Cerebellar nuclear complex (tissue), 1 donor: Measurements from ENCODE around the gene SGMS1.
"Not testable (repeated sequence)": the region's sequence is repeated elsewhere in the genome, so short reads cannot be mapped to it uniquely, and the experiment has no call there.

Experiments
- DNase-seq, 2 experiments: peaks; one replicate each; lab custom pipeline; 2025; lab: John Stamatoyannopoulos, UW

The SGMS1 gene

DNA sequence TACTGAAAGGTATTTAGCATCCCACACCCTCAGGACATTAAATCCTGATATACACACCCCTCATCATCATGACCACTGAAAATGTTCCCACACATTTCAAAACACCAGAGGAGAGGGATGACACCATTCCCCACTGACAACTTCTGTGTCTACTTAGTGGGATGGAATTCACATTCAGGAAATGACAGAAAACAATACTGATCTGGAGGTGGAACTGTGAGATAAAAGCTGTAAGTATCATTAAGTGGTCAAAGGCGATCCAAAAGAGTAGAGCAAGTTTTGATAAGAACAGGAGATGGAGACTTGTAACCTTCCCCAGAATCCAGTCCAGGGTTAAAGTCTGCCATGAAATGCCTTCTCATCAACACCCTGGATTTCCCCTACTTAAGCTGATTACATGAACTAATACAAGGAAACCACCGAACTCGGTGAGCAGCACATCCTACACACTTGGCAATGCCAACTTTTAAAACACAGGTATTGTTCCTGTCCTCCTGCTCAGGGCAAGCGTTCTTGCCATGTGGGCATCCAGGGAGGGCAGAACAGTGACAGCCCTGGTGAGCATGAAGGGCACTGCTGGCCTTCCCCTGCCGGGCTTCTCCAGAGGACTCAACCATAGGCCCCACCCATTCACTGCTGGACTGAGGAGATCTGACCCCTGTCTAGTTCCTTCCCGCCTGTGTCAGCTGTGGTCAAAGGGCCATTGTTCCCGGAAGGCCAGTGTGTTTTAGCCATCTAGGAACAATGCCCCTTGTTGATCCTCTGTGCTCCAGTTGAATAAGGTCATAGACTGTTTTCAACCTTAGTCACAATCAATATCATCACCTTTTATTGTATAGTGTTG, 85.0 kb downstream of the SGMS1 start:
- no peak for DNase-seq

DNA sequence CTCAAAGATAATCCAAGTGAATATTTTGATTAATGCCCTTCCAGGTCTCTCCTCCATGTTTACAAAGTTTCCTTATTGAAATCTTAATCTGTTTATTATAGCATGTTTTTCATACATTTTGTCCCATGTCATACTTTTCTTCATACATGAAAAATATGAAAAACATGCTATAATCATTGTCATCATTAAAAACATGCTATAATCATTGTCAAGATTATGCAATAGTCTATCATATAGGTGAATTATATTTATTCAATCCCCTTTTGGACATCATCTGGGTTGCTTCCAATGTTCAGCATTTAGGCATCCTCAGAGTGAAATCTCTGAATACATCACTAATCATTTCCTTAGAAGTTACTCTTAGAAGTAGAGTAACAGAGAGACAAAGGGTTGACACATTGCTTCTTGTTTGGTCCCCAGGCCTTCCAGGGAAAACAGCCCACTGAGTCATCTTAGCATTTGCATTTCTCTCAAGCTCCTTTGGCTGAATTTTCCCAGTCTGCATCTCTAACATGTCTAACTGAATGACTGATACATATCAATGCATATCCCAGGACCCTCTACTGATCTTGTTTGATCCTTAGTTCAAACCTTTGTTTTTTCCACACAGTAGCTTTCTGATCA, 87.0 kb downstream of the SGMS1 start:
- no peak for DNase-seq

DNA sequence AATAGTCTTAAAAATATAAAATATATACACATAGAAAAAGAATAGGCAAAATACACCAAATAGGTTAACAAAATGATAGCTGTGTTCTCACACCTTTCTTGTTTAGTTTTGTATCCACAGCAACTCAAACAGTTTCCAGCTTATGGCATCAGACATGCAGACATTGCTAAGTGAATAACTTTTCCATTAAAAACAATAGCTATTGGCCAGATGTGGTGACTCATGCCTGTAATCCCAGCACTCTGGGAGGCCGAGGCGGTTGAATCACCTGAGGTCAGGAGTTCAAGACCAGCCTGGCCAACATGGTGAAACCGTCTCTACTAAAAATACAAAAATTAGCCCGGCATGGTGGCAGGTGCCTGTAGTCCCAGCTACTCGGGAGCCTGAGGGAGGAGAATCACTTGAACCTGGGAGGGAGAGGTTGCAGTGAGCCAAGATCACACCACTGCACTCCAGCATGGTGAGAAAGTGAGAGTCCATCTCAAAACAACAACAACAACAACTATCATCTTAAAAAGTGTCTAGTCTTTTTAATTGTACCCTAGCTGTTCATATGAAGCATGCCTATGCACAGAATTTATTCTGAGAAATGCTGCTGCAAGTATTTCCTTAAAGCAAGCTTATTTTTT, 88.9 kb downstream of the SGMS1 start:
- DNase-seq = not testable (repeated sequence)

DNA sequence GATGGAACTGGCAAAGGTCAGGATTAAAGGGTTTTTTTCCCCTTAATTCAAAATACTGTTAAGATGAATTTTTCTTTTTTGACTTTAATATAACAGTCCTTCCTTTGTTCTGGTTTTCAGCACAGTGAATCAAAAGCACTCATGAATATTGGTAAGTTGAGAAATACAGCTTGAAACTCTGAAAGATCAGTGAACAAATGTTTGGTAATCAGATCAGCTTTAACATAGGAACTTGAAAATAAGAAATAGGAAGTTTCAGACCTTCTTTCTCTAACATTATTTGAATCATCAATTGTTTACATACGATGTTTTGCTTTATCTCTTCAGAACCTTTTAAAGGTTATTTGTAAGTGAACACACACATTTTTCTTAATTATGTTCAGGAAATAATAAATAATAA, 90.5 kb downstream of the SGMS1 start:
- no peak for DNase-seq

DNA sequence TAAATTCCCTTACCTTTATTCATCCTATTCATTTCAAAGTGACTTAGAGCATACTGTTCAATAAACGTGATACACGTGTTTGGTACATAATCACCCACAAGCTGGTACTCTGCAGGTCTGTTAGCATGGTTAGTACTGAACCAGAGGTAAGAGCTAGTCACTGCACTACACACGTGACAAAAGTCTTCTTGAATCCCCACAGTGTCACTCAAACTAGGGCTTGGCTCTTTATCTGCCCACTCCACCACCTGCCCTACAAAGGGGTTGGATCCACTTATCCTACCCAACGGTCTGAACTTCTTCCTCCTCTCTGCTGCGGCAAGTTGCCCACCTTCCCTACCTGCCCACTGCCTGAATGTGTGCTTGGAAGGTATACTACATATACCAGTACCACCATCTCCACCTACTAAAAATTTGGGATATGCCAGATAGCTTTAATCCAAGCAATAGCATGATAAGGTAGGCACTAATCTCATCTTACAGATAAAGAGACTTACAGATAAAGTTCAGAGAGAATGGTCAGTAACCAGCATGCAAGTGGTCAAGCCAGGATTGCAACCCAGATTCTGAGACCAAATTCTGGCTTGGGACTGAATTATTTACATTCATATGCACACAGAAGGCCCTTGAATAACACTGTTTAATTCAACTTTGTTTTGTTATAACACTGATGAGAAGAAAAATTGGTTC, 92.2 kb downstream of the SGMS1 start:
- DNase-seq = no peak

DNA sequence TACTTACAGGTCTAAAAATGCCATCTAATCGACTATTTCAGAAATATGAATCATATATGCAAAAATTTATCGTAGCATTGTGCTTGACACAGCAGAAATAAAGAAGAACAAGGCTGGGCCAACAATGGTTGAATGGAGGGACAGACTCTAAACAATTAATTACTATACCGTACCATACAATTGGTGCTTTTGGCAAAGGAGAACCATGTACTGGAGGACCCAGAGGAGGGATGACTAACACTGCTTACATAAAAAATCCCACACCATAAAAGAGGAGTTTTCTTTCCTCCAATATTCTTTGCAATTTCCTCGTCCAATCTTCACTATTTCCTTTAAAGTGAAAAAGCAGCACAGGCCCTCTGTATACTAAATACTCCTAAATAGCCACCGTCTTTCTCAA, 94.1 kb downstream of the SGMS1 start:
- DNase-seq = no peak

DNA sequence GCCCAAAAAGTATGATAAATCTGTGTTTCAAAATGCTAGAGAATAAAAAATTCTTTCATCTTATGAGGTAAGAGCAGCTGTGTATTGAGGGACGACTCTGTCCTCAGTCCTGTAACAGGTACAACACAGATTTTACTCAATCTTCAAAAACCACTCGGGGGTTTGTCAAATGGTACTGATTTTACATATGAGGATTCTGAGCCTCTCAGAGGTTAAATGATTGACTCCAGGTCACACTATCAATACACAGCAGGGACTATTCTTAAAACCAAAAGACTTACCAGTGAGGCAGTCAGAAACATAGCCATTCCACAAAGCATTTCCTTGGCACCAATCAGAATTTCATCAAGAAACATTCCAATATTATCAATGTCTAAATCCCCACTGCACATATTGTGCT, 95.5 kb downstream of the SGMS1 start:
- no peak for DNase-seq

DNA sequence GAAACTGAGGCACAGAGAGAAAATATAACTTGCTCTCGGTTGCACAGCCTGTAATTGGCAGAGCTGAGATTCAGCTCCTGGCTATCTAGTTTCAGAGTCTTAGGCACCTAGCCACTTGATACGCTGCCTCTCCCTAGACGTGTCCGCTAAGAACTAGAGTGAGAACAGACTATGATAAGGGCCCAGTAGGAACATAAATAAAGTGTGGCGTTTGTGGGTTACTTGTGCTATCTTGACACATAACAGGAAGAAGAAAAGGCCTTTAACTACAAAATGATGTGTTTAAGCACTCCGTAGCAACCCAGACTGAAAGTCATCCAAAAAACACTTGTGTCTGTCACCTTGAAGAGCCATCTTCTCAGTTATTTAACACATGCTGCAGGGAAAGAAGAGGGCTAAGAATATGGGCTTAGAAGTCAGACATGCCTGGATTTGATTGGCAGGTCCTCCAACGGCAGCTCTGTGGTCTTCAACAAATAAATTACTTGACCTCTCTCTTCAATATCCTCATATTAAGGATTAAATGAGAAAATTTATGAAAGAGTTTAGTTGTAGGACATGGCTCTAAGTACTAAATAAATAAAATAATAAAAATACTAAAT, 96.2 kb downstream of the SGMS1 start:
- DNase-seq = no peak

DNA sequence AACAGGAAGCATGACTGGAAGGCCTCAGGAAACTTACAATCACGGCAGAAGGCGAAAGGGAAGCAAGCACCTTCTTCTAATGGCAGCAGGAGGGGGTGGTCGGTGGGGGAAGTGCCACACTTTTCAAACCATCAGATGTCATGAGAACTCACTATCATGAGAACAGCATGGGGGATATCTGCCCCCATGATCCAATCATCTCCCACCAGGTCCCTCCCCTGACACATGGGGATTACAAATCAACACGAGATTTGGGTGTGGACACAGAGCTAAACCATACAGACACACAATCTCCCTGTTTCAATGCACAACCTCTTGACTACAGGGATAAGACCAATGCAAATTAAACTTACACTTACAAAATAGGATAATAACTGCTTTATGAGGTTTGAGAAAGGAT, 97.6 kb downstream of the SGMS1 start:
- no peak for DNase-seq

DNA sequence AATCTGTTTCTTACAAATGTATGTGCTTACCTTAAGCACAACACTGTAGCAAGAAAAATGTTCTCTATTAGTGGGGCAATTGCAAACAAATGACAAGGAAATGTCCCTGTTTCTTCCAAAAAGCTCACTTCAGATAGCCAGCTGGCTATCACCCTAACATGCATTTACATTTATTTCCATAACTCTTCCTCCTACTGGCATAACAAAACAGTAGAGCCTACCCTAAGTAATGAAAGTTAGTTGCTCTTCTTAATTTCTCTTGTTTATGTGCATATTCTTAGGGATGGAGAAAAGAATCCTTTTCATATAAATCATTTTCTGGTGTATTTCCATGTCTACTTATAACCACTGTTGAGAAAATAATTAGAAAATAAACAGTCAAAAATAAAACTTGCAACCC, 100.4 kb downstream of the SGMS1 start:
- DNase-seq = no peak

DNA sequence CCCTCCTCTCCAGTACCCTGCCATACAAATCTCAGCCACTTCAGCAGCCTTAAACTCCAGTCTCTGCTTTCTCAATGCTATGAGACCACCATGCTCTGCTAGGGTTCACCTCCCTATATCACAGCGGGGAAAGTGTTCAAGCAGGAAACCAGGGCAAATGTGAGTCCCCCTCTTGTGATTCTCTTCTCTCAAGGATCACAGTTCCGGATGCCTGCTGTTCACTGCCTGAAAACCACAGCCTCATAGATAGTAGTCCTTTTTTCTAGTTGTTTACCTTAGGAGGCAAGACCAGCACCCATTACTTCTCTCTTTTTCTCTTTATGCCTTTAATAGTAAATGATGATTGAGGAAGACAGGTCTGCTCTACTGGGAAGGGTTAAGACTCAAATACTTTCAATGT, 100.8 kb downstream of the SGMS1 start:
- no peak for DNase-seq

DNA sequence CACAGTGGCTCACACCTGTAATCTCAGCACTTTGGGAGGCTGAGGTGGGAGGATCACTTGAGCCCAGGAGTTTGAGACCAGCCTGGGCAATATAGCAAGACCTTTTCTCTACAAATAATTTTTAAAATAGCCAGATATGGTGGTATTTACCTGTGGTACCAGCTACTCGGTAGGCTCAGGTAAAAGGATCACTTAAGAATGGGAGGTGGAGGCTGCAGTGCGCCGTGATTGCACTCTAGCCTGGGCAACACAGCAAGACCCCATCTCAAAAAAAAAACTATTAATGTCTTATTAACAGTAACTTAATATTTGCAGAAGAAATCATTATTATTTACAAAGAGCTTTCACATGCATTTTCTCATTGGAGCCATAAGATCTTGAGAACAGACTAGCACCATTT, 103.6 kb downstream of the SGMS1 start:
- no peak for DNase-seq

DNA sequence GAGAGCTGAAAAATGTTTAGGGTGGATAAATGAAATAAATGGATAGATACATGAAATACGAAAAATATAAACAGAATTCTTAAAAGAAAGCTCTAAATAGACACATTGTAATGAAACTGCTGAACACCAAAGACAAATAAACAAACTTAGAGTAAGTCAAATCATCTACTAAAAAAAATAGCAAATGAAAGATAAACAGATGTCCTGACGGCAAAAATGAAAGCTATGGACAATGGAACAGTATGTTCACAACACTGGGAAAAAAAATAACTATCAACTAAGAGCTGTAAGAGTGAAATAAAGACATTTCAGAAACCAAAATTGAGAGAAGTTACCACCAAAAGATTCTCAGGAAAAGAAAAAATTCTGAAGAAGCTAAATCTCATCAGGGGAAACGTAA, 106.1 kb downstream of the SGMS1 start:
- DNase-seq = no peak

DNA sequence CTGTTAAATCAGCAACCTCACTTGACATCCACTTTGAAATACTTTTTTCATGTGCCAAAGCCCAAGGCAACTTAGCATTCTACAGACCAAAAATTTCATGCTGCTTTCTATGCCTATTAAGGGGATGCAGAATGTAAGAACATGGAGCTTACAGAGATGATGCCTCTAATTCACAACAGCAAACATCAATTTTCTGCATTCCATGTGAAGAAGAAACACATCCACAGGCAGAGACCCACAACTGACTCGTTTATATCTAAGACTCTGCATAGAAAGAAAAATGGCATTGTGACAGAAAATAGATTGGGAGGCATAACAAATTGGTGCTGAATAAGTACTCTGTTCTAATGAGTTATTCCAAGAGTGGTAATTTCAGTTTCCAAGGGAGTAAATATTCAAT, 107.6 kb downstream of the SGMS1 start:
- DNase-seq = no peak

DNA sequence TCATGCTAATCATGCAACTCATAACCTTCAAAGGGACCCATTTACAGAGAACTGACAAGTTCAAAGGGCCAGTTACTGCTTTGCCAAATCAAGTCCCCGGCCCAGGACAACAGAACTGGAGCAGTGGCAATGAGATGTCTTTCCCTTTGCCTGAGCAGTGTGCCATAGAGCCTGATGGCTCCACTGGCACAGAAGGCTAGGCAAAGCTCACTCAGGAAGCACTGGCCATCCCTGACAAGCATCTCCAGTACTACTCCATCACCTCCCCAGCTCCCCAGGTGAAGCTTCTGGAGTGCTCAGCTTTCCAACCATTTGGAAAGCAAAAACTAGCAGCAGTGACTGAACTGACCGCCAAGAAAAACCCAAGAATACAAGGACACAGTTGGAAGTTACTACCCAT, 108.3 kb downstream of the SGMS1 start:
- DNase-seq = no peak

DNA sequence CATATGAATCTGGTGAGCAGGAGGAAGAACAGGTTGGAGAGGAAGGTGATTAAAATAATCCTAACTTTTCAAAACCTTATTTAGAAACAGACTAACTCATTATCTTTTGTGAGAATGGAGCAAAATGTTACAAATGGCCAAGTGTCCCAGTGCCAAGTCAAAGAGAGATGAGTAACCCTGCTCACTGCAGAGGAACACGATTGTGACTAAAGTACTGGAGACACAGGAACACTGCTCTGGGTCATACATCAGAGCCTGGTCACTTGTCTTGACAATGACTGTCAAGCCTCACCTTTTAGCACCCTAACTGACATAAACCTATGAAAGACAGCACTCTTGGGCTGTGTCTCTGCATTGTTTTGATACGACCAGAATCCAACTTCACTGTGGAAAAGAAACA, 108.8 kb downstream of the SGMS1 start:
- DNase-seq = no peak

DNA sequence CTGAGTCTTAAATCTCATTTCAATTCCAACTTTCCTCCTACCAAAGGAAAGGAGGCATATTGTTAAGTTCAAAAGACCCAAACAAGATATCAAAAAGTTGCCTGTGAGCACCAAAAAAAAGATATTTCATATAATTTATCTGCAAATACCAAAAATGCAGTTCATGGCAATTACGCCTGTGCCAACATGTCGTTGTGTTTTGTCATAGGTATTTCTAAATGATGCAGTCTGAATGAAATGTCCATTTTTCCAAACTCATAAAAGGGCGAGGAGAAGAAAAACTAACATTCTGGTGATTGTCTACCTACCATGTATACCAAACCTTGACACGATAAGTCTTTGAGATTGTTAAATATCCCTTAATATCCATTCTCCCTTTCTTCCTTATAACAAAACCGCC, 109.8 kb downstream of the SGMS1 start:
- no peak for DNase-seq

DNA sequence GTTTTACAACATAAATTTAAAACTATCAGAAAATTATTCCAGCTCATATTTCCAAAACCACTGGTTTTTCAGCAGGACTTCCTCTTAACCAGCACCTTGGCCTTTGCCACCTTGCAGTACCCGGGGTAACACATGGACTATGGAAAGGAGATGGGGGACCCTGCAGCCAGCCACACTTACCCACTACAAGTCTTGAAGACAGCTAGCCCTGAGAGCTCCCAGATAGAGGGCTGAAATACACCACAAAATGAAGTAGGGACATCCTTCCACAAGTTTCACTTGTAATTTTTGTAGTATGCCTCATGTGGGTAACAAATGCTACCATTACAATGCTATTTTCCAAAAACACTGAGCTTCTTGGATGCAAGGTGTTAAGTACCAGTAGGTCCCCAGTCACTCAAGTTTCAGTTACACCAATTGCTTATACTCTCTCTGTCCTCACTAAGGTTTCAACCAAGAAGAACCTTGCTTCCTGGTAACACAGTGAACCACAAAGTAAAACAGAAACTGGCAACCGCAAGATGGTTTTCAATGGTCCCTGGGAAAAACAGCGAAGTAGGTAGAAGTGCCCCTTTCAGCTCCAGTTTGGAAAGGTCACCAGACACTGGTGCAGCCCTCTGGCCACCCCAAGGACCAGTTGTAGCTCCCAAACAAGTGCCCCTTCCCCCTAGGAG, 110.9 kb downstream of the SGMS1 start:
- DNase-seq = no peak

DNA sequence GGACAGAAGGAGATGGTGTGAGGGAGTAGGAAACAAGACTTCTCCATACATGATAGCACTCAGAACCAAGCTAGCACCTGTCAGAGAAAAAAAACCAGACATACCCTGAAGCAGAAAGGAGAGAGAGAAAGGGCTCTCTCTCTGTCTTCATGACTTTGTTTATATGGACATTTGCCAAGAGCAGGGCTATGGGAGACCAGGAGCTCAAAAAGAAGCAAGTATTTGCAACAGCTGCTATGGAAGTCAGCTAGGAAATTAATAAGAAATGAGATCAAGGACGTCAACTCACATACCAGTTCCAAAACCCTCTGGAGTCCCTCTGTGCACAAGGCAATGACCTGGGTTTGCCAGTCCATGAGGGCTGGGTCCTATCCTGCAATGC, 111.6 kb downstream of the SGMS1 start:
- DNase-seq = no peak

DNA sequence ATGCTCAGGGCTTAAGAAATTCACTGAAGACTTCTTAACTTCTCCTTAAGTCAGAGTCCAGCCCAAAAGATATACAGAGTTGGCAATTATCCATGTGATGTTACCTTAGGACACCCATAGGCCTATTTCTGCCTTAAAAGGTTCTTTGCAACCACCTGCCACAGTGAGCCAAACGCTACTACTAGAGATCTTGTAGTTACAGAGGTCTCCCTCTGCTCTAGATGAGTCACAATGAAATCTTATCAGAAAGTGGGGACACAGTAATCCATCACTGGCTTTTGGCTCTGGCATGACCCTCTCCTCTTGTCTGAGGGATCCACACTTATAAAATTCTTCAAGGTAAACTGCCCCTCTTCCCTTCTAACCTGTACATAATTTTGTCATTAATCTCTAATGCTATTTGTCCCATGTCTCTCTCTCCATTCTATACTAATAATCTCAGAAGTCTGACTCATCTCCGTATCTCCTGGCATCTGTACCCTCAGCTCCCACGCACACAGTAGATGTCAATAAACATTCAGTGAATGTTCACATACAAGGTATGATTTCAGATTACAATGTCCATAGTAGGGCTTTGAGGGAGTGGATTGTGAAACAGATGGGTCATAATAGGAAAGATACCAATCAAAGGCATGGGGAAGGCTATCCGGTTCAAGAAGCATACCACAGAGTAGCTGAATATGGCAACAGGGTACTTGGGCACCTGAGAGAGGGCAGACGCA, 112.1 kb downstream of the SGMS1 start:
- no peak for DNase-seq
